Pancreas (tissue), 10 donors: ENCODE measurements around the gene UGT8. TPM values are rescaled to one million over a fixed set of nuclear protein-coding genes. Genes with fewer than 3 reads are reported as not detected.

Experiments
- ATAC-seq, 4 donors: fragments of 200-7000 bp; cut with Tn5 transposase; one replicate each; pipeline versions ENCODE4 v1.8.0 to v1.9.1; 2020; ENCODE audit warnings: mild to moderate bottlenecking in 4 of 4, moderate library complexity in 4 of 4
- DNase-seq, 6 donors: peaks; one replicate each; pipeline ENCODE4 v3.0.0-alpha.2; 2020
- FAIRE-seq: peaks from 2 replicates; lab custom pipeline; 2012; peaks lifted over from hg19 to GRCh38; lab: Jason Lieb, UNC
- H3K27ac ChIP-seq, 4 donors: fragments of 200-600 bp; sonication (generic); 1 replicate in 3 of 4; 2 replicates in 1 of 4; pipeline versions ENCODE4 v1.5.0 to v1.8.0; 2020
- H3K27me3 ChIP-seq, 4 donors: fragments of 200-600 bp; one replicate each; pipeline ENCODE4 v1.8.0; 2021
- H3K36me3 ChIP-seq, 3 donors: fragments of 200-600 bp; sonication (generic) in 1 of 3; one replicate each; pipeline versions ENCODE4 v1.5.0 to v1.8.0; 2020 to 2021
- H3K4me1 ChIP-seq, 3 donors: fragments of 200-600 bp; one replicate each; pipeline ENCODE4 v1.8.0; 2021
- H3K4me3 ChIP-seq, 4 donors: fragments of 200-600 bp; sonication (generic) in 2 of 4; one replicate each; pipeline versions ENCODE4 v1.5.0 to v1.8.0; 2020 to 2021
- H3K9me3 ChIP-seq, 4 donors: fragments of 200-600 bp; one replicate each; pipeline ENCODE4 v1.8.0; 2021
- CTCF ChIP-seq, 4 donors: fragments of 200-600 bp; sonication (generic) in 3 of 4; IDR thresholded peaks; one replicate each; pipeline versions ENCODE4 v1.5.0 to v1.8.0; 2021; ENCODE audit warnings: antibody characterized with exemption in 4 of 4
- WGBS, 2 donors: extraction: QIAGEN DNeasy Blood & Tissue Kit; methylation state at CpG; one replicate each; pipeline ENCODE4 v1.1.7; 2013; 5-methylcytosine and 5-hydroxymethylcytosine counted together
- intact Hi-C, 3 donors: fragments of 100-400 bp; cut with DNase I; formaldehyde crosslinking; loops; one replicate each; pipeline versions ENCODE4 v1.11.1 to v1.14.2; 2022
- polyA plus RNA-seq, 2 donors: library from polyadenylated mRNA; stranded (reverse); fragments of 200-250 nt; gene quantifications; one replicate each; pipeline ENCODE4 v1.2.3, GENCODE V29; 2013
- total RNA-seq, 6 donors: library from RNA; stranded (reverse); fragmentation: NEBNext Ultra II Directional in 4 of 6; extraction: Animal tissue kit (Norgen Biotek cat#: 25700) in 4 of 6; gene quantifications; one replicate each; pipeline versions ENCODE4 v1.2.1 to v1.2.4, GENCODE V29; 2021 to 2023
- donor health status: healthy with polysubstance abuse.
- donor health status: DM: no; HTN: no; CAD: no; lungs with moderate emphysema.
- donor health status: DM: no; HTN: no; CAD: no.
- donor health status: control.
- donor health status: control.
- donor health status: Bipolar disorder and iron deficiency.
- donor health status: DM: yes; HTN: yes; CAD: no.
- donor health status: DM: no; HTN: no; CAD: no.
- donor health status: DM: no; HTN: no; CAD: no.
- donor health status: DM: yes; HTN: yes; CAD: no.

The UGT8 gene
- total and polyA plus RNA-seq, 8 donors: 1.5 to 9.6 (median 5.7) TPM

- Histone ChIP-seq H3K9me3 (no peaks in the 10 kb centered on the region), H3K27me3 (no peaks in the 10 kb centered on the region), H3K36me3 (no peaks in the 10 kb centered on the region), H3K4me1 (peaks cover 2 to 26% (median 24%) of the 10 kb centered on the region in 3 donors), H3K27ac (no peak overlapping the region), H3K4me3 (no peak overlapping the region)
- FAIRE-seq (no peak), ATAC-seq (no peak), DNase-seq (no peak)
- WGBS, 2 donors: 62 to 65% methylated on average over 5 of the region's 5 CpGs
- TF ChIP-seq CTCF (IDR thresholded peaks at IDR 0.05): no peak
- intact Hi-C loops: no loop called here
Observed at GRCh38 chr4:114601304-114602052, 2.9 kb downstream of the UGT8 start.

- no peak for TF ChIP-seq CTCF (IDR thresholded peaks at IDR 0.05)
- ATAC-seq: no peak
- intact Hi-C loops: no loop called here
- DNase-seq: no peak
- H3K36me3 ChIP-seq: no peaks in the 10 kb centered on the region
- no peaks in the 10 kb centered on the region for H3K27me3 ChIP-seq
- no peaks in the 10 kb centered on the region for H3K9me3 ChIP-seq
- H3K4me1 ChIP-seq: peaks cover 4 to 33% (median 28%) of the 10 kb centered on the region in 3 donors
- 33 to 47% methylated on average over 5 of the region's 5 CpGs for WGBS, 2 donors
- H3K4me3 ChIP-seq: no peak overlapping the region
- no peak for FAIRE-seq
- no peak overlapping the region for H3K27ac ChIP-seq
Observed at GRCh38 chr4:114603497-114603896, 4.9 kb downstream of the UGT8 start.

GRCh38 chr4:114606245-114606644 is 7.6 kb downstream of the UGT8 start:
- Histone ChIP-seq H3K36me3 (no peaks in the 10 kb centered on the region), H3K27ac (peak overlapping the region in 2 of 4 donors; percentile 22 to 28), H3K27me3 (no peaks in the 10 kb centered on the region), H3K9me3 (no peaks in the 10 kb centered on the region), H3K4me1 (peaks cover 4 to 21% (median 21%) of the 10 kb centered on the region in 3 donors), H3K4me3 (no peak overlapping the region)
- ATAC-seq (peak; percentile 78 to 93 (median 84)), DNase-seq (no peak), FAIRE-seq (no peak)
- no peak for TF ChIP-seq CTCF (IDR thresholded peaks at IDR 0.05)
- intact Hi-C loops: no loop called here
- WGBS, 2 donors: 47 to 54% methylated on average over 2 of the region's 2 CpGs

GRCh38 chr4:114607056-114607455 is 8.4 kb downstream of the UGT8 start:
- no peak overlapping the region for H3K4me3 ChIP-seq
- peaks cover 4 to 21% (median 21%) of the 10 kb centered on the region in 3 donors for H3K4me1 ChIP-seq
- H3K27ac ChIP-seq: no peak overlapping the region
- H3K27me3 ChIP-seq: no peaks in the 10 kb centered on the region
- H3K36me3 ChIP-seq: no peaks in the 10 kb centered on the region
- no peak for TF ChIP-seq CTCF (IDR thresholded peaks at IDR 0.05)
- no peaks in the 10 kb centered on the region for H3K9me3 ChIP-seq
- peak in 2 of 4 donors; percentile 39 to 44 for ATAC-seq
- FAIRE-seq: no peak
- no peak for DNase-seq
- intact Hi-C loops: no loop called here

GRCh38 chr4:114613560-114613959 is 15.0 kb downstream of the UGT8 start:
- DNase-seq: no peak
- no peak for FAIRE-seq
- TF ChIP-seq CTCF (IDR thresholded peaks at IDR 0.05): no peak
- peaks cover 10 to 26% (median 23%) of the 10 kb centered on the region in 3 donors for H3K4me1 ChIP-seq
- intact Hi-C loops: no loop called here
- H3K9me3 ChIP-seq: no peaks in the 10 kb centered on the region
- H3K27me3 ChIP-seq: no peaks in the 10 kb centered on the region
- H3K27ac ChIP-seq: peak overlapping the region in 2 of 4 donors; percentile 12 to 89
- no peak overlapping the region for H3K4me3 ChIP-seq
- 32 to 33% methylated on average over 4 of the region's 4 CpGs for WGBS, 2 donors
- ATAC-seq: peak in 1 of 4 donors; percentile 40
- H3K36me3 ChIP-seq: no peaks in the 10 kb centered on the region
